Endothelial cell (in vitro differentiated cells): ENCODE data around the gene SH2D4B. TPM values are rescaled to one million over a fixed set of nuclear protein-coding genes. Genes with fewer than 3 reads are reported as not detected.

Experiments used
- DNase-seq: peaks from one replicate; pipeline ENCODE4 v3.0.0; 2021; ENCODE audit warnings: low spot score
- H3K27ac Mint-ChIP-seq: one replicate; pipeline ENCODE4 v1.8.0; 2021; ENCODE audit warnings: mixed read lengths, inconsistent platforms; ENCODE audit not compliant: unreplicated experiment
- H3K27me3 Mint-ChIP-seq: one replicate; pipeline ENCODE4 v1.8.0; 2021; ENCODE audit warnings: mild to moderate bottlenecking, moderate library complexity, mixed read lengths, inconsistent platforms; ENCODE audit not compliant: unreplicated experiment
- H3K36me3 Mint-ChIP-seq: one replicate; pipeline ENCODE4 v1.8.0; 2021; ENCODE audit warnings: mild to moderate bottlenecking, low read depth, mixed read lengths, inconsistent platforms; ENCODE audit not compliant: unreplicated experiment
- H3K4me1 Mint-ChIP-seq: one replicate; pipeline ENCODE4 v1.8.0; 2021; ENCODE audit warnings: mild to moderate bottlenecking, mixed read lengths, inconsistent platforms; ENCODE audit not compliant: unreplicated experiment
- H3K4me3 Mint-ChIP-seq: one replicate; pipeline ENCODE4 v1.8.0; 2021; ENCODE audit warnings: mild to moderate bottlenecking, mixed read lengths, inconsistent platforms; ENCODE audit not compliant: unreplicated experiment
- H3K9me3 Mint-ChIP-seq: one replicate; pipeline ENCODE4 v1.8.0; 2021; ENCODE audit warnings: mixed read lengths, inconsistent platforms; ENCODE audit not compliant: unreplicated experiment
- total RNA-seq: library from RNA; stranded (reverse); fragmentation: NEBNext Ultra II Directional; extraction: Animal tissue kit (Norgen Biotek cat#: 25700); gene quantifications from one replicate; pipeline ENCODE4 v1.2.1, GENCODE V29; 2021; ENCODE audit not compliant: unreplicated experiment
- TF ChIP-seq, protein P1 (sequence below): fragments of 200-600 bp; sonication (generic); IDR thresholded peaks from one replicate; pipeline ENCODE4 v1.5.0; 2021; ENCODE audit warnings: antibody characterized with exemption; ENCODE audit not compliant: unreplicated experiment

The SH2D4B gene
- total RNA-seq, 1 donor from 2014 or later: 0.23 TPM

DNA sequence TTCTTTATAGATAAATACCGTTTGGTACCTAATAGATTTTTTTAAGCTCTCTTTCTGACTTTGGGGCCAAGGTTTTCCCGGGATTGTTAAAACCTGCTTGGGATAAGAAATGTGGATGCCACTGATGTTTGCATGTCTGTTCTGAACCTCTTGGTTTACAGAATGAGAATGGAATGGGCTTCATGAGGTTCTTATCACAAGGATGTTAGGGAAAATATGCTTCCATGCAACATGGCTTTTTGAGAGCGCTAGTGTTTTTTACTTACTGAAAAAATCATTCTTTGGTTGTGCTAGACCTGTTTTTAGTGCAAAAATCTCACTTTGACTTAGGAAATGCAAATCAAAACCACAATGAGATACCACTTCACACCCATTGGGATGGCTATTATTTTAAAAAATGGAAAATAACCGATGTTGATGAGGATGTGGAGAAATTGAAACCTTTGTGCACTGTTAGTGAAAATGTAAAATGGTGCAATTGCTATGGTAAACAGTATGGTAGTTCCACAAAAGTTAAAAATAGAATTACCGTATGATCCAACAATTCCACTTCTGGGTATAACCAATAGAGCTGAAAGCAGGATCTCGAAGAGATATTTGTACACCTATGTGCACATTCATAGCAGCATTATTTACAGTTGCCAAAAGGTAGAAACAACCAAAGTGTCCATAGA lies 44.7 kb upstream of the SH2D4B start:
- TF ChIP-seq, protein P1, sequence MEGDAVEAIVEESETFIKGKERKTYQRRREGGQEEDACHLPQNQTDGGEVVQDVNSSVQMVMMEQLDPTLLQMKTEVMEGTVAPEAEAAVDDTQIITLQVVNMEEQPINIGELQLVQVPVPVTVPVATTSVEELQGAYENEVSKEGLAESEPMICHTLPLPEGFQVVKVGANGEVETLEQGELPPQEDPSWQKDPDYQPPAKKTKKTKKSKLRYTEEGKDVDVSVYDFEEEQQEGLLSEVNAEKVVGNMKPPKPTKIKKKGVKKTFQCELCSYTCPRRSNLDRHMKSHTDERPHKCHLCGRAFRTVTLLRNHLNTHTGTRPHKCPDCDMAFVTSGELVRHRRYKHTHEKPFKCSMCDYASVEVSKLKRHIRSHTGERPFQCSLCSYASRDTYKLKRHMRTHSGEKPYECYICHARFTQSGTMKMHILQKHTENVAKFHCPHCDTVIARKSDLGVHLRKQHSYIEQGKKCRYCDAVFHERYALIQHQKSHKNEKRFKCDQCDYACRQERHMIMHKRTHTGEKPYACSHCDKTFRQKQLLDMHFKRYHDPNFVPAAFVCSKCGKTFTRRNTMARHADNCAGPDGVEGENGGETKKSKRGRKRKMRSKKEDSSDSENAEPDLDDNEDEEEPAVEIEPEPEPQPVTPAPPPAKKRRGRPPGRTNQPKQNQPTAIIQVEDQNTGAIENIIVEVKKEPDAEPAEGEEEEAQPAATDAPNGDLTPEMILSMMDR: no peak
- Mint-ChIP-seq H3K36me3 (peaks cover 41% of the 10 kb centered on the region), H3K4me1 (peaks cover 64% of the 10 kb centered on the region), H3K4me3 (no peak overlapping the region), H3K27ac (peak overlapping the region; percentile 39), H3K9me3 (no peaks in the 10 kb centered on the region), H3K27me3 (peaks cover 8% of the 10 kb centered on the region)
- no peak for DNase-seq

DNA sequence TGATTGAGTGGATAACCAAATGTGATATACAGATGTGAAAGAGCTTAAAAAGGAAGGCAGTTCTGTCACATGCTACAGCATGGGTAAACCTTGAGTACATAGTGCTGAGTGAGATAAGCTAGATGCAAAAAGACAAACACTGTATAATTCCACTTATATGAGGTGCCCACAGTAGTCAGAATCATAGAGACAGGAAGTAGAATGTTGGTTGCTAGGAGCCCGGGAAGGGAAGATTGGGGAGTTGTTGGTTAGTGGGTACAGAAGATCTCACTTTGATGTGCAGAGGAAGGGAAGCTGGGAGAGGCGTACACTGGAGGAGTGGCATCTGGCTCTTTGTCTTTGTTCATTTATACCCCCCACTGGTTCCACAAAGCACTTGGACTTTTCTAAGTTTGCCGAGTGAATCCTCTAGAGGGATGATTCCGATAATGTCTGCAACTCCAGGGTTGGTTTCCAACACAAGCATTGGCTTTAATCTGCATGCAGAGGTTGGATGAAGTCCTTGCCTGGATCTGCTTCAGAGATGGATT lies 44.1 kb upstream of the SH2D4B start:
- Mint-ChIP-seq H3K4me3 (no peak overlapping the region), H3K27me3 (peaks cover 8% of the 10 kb centered on the region), H3K4me1 (peaks cover 69% of the 10 kb centered on the region), H3K27ac (peak overlapping the region; percentile 39), H3K36me3 (peaks cover 40% of the 10 kb centered on the region), H3K9me3 (no peaks in the 10 kb centered on the region)
- TF ChIP-seq, protein P1: no peak
- no peak for DNase-seq

DNA sequence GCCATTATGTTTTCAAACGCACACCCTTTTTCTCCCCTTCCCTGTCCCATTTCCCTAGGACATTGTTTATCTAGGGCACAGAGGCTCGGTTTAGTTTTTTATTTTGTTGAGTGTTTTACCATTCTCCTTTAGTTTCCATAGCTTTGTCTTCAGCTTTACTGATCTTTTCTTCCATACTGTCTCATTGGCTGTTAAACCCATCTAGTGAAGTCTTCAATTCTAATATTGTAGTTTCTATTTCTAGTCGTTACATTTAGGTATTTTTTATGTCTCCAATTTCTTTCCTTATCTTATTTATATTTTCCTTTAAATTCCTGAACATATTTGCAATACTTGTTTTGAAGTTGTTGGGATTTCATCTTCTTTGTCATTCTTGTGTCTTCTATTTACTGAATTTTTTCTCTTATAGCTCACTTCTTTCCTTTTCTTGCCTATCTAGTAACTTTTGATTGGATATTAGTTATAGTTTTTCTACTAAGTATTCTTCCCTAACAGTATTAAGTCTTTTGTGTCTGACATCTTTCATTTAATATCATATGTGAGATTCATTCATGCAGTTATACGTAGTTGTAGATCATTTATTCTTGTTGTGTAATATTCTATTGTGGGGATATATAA lies 41.0 kb upstream of the SH2D4B start:
- no peak for DNase-seq
- Mint-ChIP-seq H3K9me3 (no peaks in the 10 kb centered on the region), H3K27ac (no peak overlapping the region), H3K36me3 (peaks cover 19% of the 10 kb centered on the region), H3K4me3 (no peak overlapping the region), H3K27me3 (peaks cover 7% of the 10 kb centered on the region), H3K4me1 (peaks cover 67% of the 10 kb centered on the region)
- TF ChIP-seq, protein P1: no peak

DNA sequence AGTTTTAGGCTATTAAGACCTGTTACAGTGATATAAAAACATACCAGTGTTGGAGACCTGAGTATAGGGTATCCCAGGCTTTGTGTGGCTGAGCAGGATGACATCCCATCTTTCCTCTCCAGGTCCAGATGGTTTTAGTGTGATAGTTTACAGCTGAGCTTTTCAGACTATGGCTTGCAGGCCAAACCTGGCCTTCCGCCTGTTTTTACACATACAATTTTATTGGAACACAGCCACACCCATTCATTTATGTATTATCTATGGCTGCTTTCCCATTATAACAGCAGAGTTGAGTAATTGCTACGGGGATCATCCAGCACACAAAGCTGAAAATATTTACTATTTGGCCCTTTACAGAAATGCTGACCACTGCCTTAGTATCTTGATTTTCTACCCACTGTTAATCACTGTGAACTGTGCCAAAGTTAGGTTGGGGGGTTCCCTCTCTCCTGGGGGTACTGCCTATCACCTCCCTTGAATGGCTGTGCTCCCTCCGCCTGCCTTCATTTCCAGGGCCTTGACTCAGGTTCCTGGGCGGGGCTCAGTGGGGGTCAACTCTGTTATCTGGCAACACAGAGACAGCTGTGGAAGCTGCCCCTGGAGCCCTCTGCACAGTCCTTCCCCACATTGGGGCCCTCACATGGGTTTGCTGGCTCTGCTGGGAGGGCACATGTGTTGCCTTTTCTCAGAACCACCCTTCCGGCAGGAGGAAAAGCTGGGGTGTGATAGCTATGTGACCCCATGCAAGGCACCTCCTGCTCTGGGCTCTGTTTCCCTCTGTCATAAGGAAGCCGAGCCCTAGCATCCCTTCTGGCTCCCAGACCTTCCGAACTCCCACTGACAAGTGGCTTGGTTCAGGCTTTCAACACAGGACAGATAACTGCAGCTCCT lies 40.3 kb upstream of the SH2D4B start:
- Mint-ChIP-seq H3K9me3 (no peaks in the 10 kb centered on the region), H3K36me3 (peaks cover 22% of the 10 kb centered on the region), H3K4me1 (peaks cover 71% of the 10 kb centered on the region), H3K27ac (no peak overlapping the region), H3K4me3 (no peak overlapping the region), H3K27me3 (peaks cover 7% of the 10 kb centered on the region)
- no peak for DNase-seq
- TF ChIP-seq, protein P1: no peak
